IPS DF 4.7 (cell line): ENCODE measurements around the gene XYLT2.

ENCODE experiments used
- DNase-seq: peaks from one replicate; pipeline ENCODE4 v3.0.0-alpha.2; 2013; ENCODE audit warnings: low spot score; ENCODE audit errors: extremely low read depth

Gene XYLT2

DNA sequence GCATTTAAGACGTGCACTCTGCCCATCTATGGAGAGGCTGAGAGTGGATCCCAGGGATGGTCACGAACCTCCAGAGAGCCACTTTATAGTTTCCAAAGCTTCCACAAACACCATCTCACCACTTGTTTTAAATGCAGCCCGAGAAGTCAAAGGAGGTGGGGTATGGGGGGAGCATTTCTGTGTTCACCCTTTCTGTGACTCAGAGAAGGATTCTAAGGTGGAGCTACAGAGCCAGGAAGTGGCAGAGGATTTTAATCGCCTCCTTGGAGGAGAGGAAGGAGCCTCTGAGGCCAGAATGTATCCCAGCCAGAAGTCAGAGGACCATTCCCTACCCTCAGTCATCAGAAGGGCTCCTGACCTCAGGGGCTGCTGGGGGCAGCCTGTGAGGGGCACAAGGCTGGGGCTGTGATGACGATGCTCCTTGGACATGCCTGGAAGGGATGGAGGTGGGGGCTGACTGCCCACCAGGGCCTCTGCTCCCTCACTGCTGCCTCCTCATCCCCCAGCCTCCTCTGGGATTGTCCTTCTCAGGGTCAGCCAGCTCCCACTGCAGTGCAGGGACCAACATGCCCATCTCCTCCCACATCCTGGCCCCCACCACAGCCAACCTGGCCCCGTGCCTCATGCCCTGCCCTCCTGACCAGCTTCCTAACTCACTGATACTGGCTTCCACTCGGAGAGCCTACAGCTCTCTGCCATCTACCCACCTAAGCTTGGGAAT is 2.8 kb downstream of the XYLT2 start:
- DNase-seq = no peak

DNA sequence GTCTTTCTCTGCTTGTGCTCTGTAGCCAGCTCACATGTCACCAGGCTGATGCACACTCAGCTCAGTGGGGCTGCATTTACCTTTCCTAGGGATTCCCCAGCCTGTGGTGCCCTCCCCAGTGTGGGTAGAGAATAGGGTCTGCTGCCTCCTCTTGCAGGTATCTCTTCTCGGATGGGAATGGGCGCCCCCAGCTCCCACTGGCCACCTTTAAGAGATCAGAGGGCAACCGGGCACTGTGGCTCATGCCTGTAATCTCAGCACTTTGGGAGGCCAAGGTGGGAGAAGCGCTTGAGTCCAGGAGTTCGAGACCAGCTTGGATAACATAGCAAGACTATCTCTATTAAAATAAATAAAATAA is 3.3 kb downstream of the XYLT2 start:
- no peak for DNase-seq

DNA sequence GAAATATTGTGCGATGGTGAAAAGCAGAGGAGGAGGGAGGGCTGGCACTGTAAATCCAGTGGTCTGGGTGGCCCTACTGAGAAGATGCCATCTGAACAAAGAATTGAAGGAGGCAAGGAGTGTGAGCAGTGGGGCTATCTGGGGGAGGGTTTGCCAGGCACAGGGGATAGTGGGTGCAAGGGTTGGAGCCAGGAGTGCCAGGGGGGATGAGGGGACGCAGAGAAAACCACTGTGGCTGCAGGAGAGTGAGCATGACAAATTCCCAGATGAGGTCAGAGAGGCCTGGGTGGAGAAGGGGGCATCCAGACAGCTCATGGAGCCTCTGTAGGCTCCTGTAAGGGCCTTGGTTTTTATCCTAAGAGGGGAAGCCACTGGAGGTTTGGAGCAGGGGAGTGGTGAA is 4.8 kb downstream of the XYLT2 start:
- DNase-seq = no peak

DNA sequence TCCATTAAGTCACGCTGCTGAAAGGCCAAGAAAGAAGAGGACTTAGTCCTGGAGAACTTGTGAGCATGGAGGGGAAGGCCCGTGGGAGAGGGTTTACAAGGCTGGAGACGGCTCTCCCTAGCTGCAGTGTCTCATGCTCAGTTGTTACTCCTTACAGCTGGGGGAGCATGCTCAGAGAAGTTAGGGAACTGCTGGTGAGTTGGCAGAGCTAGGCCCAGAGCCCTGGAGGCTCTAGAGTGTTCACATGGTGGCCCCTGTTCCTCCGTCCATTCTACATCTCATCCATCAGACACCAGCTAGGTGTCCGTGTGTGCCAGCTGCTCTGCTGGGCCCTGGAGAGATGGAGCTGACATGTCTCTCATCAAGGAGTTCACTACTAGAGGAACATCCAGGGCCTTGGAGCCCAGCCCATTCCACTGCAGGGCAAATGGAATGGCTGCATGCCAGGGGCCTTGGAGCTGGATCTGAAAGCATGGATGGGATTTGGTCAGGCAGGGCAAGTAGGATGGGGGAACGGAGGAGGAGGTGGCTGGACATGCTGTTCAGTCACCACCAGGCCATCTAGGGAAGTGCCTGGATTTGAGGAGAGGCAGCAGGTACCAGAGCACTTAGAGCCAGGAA is 6.3 kb downstream of the XYLT2 start:
- no peak for DNase-seq

DNA sequence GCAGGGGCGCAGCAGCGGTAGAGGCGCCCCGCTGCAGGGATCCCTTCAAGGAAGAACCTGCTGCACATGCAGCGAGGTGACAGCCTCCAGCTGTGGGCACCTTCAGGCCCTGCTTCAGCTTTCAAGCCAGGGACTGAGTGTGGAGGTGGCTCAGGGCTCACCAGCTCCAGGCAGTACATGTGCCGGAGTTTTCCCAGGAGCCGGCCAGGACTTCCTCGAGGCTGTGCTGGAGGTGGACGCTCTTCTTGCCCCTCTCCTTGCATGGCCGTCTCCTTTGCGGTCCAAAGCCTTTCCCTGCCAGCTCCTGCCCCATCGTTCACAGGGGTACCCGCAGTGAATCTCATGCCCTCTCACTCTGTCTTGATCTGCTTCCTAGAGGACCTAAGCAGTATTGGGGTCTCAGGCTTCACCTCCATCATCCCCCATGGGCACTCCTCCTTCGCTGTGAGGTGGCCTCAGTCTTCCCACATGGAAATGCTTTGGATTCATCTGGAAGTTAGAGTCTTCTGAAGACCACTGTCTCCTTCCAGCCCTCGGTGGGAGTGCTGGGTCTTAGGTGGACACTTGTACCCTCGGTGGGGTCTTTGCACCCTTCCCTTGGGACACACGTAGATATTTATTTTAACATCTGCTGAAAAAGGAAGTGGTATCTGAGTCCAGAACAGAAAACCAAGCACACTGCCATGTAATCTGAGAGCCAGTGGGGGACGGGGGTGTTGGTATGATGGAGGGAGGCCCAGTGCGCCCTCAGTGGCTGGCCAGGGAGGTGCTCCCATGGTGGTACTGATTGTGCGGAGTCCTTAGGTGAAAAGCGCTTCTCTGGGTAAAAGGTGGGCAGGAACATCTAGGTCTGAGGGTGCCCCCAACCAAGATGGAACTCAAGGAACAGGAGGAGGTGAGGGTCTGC is 7.0 kb downstream of the XYLT2 start:
- no peak for DNase-seq

DNA sequence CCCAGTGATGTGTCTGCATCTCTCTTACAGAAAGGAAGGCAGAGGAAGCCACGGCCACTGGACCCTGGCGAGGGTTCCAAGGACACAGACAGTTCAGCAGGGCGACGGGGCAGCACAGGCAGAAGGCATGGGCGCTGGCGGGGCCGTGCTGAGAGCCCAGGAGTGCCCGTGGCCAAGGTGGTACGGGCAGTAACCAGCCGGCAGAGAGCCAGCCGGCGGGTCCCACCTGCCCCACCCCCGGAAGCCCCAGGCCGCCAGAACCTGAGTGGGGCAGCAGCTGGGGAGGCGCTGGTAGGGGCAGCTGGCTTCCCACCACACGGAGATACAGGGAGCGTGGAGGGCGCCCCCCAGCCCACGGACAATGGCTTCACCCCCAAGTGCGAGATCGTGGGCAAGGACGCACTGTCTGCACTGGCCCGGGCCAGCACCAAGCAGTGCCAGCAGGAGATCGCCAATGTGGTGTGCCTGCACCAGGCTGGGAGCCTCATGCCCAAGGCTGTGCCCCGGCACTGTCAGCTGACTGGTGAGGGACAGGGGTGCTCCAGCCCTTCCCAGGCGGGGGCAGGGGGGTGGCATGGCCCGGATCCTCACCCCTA is 7.8 kb downstream of the XYLT2 start:
- no peak for DNase-seq

DNA sequence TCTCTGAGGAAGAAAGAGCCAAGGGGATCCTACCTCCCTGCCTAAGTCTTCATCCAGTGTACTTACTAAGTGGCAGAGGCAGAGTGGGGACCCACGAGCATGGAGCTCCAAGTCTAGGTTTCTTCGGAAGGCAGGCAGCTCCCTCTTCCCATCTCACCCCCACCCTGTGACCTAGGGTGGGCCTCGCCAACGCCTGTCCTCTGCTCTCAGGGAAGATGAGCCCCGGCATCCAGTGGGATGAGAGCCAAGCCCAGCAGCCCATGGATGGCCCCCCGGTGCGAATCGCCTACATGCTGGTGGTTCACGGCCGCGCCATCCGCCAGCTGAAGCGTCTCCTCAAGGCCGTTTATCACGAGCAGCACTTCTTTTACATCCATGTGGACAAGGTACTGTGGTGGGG is 8.3 kb downstream of the XYLT2 start:
- no peak for DNase-seq

DNA sequence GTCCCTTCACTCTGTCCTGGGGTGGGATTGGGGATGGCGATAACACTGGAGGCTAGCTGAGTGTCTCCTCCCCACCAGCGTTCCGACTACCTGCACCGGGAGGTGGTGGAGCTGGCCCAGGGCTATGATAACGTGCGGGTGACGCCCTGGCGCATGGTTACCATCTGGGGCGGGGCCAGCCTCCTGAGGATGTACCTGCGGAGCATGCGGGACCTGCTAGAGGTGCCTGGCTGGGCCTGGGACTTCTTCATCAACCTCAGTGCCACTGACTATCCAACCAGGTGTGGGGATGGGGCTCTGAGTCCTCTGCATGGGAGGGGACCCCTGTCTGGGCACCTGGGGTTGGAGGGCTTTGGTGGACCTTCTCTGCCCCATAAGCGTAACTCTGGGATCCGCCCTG is 8.8 kb downstream of the XYLT2 start:
- no peak for DNase-seq

DNA sequence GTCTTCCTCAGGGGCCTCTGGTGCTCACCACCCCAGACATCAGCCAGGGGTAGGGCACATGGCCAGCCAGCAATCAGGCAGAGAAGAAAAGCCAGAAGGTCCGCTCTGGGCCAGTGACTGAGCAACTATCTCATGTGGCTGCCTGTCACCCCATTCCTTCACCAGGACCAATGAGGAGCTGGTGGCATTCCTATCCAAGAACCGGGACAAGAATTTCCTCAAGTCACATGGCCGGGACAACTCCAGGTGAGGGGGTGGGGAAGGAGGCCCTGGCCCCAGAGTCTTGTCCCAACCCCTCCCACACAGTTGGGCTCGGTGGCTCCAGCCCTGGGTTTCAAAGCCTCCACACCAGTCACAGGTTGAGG is 9.4 kb downstream of the XYLT2 start:
- no peak for DNase-seq

DNA sequence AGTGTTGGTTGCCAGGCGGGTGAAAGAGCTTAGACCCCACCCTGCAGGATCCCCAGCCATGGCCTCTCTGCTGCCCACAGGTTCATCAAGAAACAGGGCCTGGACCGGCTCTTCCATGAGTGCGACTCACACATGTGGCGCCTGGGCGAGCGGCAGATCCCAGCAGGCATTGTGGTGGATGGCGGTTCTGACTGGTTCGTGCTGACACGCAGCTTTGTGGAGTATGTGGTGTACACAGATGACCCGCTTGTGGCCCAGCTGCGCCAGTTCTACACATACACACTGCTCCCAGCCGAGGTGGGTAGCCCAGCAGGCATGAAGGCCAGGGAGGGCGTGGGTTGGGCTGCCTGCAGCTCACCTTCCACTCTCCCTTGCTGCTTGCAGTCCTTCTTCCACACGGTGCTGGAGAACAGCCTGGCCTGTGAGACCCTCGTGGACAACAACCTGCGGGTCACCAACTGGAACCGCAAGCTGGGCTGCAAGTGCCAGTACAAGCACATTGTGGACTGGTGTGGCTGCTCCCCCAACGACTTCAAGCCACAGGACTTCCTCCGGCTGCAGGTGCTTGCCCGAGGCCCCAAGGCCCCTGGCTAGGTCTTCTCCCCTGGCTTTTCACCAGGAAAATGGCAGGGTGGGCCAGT is 9.9 kb downstream of the XYLT2 start:
- no peak for DNase-seq

DNA sequence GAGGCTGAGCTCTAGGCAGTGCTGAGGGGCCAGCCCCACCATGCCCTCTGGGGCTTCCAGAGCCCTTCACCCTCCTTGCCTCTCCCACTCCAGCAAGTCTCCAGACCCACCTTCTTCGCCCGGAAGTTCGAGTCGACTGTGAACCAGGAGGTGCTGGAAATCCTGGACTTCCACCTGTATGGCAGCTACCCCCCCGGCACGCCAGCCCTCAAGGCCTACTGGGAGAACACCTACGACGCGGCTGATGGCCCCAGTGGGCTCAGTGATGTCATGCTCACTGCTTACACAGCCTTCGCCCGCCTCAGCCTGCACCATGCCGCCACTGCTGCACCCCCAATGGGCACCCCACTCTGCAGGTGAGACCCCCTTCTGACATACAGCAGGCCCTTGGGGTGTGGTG is 10.5 kb downstream of the XYLT2 start:
- DNase-seq = no peak

DNA sequence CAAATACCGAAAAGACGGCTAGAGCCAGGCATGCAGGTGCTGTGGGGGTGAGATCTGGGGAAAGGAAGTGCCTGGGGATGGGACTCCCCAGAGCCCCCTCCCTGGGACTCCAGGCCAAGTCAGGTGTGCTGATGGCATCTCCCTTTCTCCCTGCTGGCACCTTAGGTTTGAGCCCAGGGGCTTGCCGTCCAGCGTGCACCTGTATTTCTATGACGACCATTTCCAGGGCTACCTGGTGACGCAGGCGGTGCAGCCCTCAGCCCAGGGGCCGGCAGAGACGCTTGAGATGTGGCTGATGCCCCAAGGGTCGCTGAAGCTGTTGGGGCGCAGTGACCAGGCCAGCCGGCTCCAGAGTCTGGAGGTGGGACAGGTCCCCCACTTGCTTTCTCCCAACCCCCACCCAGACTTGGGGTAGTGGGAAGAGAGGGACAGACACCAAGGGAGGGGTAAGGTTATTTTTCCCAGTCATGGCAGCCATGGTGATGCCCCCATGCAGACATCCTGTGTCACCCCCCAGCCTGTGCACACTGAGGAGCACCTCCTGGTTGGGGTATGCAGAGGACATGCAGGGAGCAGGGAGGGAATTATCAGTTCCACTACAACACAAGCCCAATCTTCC is 11.1 kb downstream of the XYLT2 start:
- DNase-seq = no peak

DNA sequence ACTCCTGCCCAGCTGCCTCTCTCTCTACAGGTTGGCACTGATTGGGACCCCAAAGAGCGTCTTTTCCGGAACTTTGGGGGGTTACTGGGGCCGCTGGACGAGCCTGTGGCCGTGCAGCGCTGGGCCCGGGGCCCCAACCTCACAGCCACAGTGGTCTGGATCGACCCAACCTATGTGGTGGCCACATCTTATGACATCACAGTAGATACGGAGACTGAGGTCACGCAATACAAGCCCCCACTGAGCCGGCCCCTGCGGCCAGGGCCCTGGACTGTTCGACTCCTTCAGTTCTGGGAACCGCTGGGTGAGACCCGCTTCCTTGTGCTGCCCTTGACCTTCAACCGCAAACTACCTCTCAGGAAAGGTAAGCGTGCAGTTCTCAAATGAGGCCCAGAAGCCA is 12.3 kb downstream of the XYLT2 start:
- DNase-seq = no peak

DNA sequence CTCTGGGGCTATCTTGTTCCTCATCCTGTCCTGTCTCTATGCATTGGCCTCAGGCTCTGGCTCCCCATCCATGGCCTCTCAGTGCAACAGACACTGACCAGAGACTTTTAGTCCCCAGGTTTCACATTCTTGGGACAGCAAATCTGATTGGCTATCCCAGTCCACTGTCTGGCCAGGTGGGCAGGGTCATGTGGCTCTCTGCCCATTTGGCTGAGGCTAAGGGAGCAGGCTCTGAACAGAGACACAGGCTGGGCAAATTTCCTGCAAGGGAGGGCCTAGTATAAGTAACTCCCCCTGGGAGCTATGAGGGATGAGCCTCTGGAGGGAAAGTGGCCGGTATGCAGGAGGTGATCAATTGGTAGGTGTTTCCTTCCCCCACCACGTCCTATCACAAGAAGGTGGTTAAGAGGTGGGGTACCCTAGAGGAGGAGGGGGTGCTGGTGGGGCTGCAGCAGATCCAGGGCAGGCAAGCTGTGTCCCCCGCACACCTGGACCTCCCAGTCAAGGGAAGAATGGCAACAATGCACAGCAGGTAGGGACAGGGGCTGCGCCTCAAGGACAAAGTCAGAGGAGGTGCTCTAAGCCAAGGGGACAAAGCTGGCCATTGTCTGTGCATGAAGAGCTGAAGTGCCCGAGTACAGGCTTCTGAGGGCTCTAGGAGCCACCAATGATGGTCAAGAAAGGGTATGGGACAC is 13.2 kb downstream of the XYLT2 start:
- no peak for DNase-seq

DNA sequence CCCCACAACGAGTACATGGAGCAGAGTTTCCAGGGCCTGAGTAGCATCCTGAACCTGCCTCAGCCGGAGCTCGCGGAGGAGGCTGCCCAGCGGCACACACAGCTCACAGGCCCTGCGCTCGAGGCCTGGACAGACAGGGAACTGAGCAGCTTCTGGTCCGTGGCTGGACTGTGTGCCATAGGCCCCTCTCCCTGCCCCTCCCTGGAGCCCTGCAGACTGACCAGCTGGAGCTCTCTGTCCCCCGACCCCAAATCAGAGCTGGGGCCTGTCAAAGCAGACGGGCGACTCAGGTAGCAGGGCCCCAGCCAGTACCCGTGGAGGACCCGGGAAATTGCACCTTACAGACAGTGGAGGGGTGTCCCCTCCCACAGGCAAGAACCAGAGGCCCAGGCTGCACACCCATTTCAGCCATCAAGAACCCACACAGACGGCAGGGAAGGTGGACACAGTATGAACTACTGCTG is 14.1 kb downstream of the XYLT2 start:
- DNase-seq = no peak

DNA sequence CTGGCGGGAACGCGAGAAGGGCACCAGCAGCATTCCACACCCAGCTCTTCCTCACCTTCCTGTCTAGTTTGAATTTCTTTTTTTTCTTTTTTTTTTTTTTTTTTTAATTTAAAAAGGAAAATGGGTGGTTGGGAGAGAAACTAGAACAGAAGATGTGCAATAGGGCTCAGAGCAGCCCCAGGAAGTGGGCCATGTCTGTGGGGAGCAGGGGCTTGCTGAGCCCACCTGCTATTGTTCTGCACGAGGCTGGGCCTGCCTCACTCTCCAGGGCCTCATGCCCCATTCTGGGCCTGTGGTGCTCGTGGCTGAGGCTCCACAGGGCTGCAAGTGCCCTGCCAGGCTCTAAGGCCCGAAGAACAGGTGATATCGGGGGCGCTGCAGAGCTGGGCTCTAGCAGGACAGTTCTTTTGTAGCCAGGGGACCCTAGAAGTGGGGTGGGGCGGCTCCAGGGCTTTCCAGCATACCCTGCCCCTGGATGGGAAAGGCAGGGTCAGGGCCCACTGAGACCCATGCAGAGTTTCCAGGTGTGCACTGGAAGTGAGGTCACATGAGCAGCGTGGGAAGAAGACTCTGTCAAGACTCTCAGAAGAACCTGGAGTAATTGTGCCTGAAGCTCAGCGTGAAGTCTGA is 14.7 kb downstream of the XYLT2 start:
- DNase-seq = no peak

DNA sequence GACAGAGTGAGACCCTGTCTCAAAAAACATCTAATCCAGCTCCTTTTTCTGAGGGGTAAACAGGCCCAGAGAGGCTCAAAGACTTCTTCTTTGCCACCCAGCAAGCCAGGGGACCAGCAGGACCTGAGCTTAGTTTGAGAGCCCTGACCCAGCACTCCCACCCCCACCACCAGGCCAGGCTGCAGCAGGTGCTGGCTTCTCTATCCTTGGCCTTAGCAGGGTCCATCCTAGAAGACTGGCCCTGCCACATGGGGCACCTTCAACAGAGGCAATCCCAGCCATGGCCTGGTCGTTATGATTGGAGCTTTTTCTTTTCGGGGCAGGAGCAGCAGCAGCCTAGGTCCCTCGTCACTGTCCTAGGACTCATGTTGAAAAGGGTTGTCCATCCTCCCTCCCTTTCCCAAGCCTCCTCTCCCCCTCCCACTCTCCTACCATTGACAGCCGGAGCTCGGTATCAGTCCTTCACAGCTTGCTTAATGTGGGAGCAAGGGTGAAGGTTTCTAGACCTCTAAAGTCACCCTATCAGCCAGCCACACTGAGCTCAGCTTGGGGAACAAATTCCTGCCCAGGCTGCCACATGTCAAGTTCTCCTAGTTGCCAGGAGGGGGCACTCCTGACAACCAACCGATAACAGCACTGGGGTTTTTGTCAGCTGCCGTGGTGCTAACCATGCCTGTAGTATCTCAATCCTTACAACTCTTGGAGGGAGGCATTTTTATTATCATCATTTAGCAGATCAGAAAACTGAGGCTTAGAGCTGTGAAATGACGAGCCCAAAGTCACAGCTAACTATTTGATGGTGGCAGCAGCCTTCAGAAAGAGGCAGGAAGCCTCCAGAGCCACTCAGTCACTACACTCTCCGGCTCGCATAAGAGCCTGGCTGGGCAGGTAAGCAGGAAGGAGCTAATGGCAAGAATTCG is 15.9 kb downstream of the XYLT2 start:
- DNase-seq = no peak

DNA sequence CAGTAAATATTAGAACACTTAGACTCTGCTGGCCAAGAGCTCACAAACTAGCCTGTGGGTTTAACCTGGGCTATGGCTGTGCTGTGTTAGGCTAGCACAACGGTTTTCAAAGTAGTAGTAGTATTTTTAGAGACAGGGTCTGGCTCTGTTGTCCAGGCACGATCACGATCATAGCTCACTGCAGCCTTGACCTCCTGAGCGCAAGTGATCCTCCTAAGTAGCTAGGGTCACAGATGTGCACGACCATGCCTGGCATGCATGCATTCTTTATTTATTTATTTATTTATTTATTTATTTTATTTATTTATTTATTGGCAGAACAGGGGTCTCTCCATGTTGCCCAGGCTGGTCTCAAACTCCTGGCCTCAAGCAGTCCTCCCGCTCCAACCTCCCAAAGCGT is 16.7 kb downstream of the XYLT2 start:
- no peak for DNase-seq
